22Rv1 (cell line): ENCODE measurements around the gene INPP5D.

Experiments
- ZFX ChIP-seq: fragments of 450-650 bp; IDR thresholded peaks from 2 replicates; pipeline ENCODE4 v1.6.1; 2017; ENCODE audit warnings: antibody characterized with exemption, borderline replicate concordance
- TF ChIP-seq, protein P1 (sequence below): fragments of 450-650 bp; IDR thresholded peaks from 2 replicates; pipeline ENCODE4 v1.5.1; 2017; ENCODE audit warnings: mild to moderate bottlenecking

- TF ChIP-seq, protein P1, sequence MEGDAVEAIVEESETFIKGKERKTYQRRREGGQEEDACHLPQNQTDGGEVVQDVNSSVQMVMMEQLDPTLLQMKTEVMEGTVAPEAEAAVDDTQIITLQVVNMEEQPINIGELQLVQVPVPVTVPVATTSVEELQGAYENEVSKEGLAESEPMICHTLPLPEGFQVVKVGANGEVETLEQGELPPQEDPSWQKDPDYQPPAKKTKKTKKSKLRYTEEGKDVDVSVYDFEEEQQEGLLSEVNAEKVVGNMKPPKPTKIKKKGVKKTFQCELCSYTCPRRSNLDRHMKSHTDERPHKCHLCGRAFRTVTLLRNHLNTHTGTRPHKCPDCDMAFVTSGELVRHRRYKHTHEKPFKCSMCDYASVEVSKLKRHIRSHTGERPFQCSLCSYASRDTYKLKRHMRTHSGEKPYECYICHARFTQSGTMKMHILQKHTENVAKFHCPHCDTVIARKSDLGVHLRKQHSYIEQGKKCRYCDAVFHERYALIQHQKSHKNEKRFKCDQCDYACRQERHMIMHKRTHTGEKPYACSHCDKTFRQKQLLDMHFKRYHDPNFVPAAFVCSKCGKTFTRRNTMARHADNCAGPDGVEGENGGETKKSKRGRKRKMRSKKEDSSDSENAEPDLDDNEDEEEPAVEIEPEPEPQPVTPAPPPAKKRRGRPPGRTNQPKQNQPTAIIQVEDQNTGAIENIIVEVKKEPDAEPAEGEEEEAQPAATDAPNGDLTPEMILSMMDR, result no peak
- no peak for TF ChIP-seq ZFX
These were observed 149.5 kb downstream of the INPP5D start for GRCh38 chr2:233209533-233210171.
